HepG2 (cell line): Measurements from ENCODE around the gene FSIP1. TPM values are rescaled to one million over a fixed set of nuclear protein-coding genes. Genes with fewer than 3 reads are reported as not detected.

ENCODE experiments used
- ATAC-seq: fragments of 200-7000 bp; cut with Tn5 transposase; 3 replicates; pipeline ENCODE4 v1.9.1; 2020; ENCODE audit warnings: mild to moderate bottlenecking, moderate library complexity
- BruUV-seq: library from RNA; stranded (reverse); fragments of 400-500 nt; replicated peaks from 2 replicates; lab custom pipeline; 2021; lab: Mats Ljungman, UMichigan
- CTCF ChIA-PET: fragments of 300-600 bp; formaldehyde crosslinking; extraction: SDS; loops from one replicate; lab custom pipeline; 2021; ENCODE audit warnings: low total read pairs, inconsistent platforms, low intra/inter-chr PET ratio; lab: Yijun Ruan, JAX
- POLR2A ChIA-PET: fragments of 350-600 bp; sonication (Branson Sonifier 250); formaldehyde crosslinking; loops from one replicate; lab custom pipeline; 2020; ENCODE audit warnings: antibody characterized with exemption, inconsistent platforms; lab: Yijun Ruan, JAX
- DNase-seq: peaks from one replicate; pipeline ENCODE4 v3.0.0-alpha.2; 2015; ENCODE audit warnings: low spot score
- FAIRE-seq: peaks from 3 replicates; lab custom pipeline; 2011; peaks lifted over from hg19 to GRCh38; lab: Jason Lieb, UNC
- H2AFZ ChIP-seq: one replicate; pipeline ENCODE4 v1.6.1; 2011; ENCODE audit warnings: low read length, inconsistent platforms
- H3K27ac ChIP-seq: fragments of 300-600 bp; 3 replicates; pipeline ENCODE4 v1.8.0; 2011; ENCODE audit warnings: mixed run types, mild to moderate bottlenecking, mixed read lengths, low read length, inconsistent platforms; ENCODE audit not compliant: insufficient read depth; ENCODE audit errors: extremely low read length
- H3K27me3 ChIP-seq, 2 experiments: fragments of 200-600 bp in 1 of 2; 2 replicates in 1 of 2; 3 replicates in 1 of 2; pipeline versions ENCODE4 v1.6.0 to v1.8.0; 2011; ENCODE audit warnings: low read length in 2 of 2, mild to moderate bottlenecking in 2 of 2, moderate library complexity in 2 of 2, inconsistent platforms in 1 of 2; ENCODE audit not compliant: insufficient read depth in 2 of 2, control insufficient read depth in 1 of 2
- H3K36me3 ChIP-seq, 2 experiments: fragments of 200-600 bp in 1 of 2; replicated peaks in 1 of 2; 2 replicates in 1 of 2; 3 replicates in 1 of 2; pipeline versions ENCODE4 v1.5.1 to v1.8.0; 2011; ENCODE audit warnings: low read length in 2 of 2, inconsistent platforms in 1 of 2; ENCODE audit not compliant: insufficient read depth in 2 of 2, control insufficient read depth in 1 of 2
- H3K4me1 ChIP-seq: 2 replicates; pipeline ENCODE4 v1.5.1; 2012; ENCODE audit warnings: low read length, inconsistent platforms; ENCODE audit not compliant: insufficient read depth
- H3K4me2 ChIP-seq: 2 replicates; pipeline ENCODE4 v1.6.0; 2011; ENCODE audit warnings: low read depth, low read length, inconsistent platforms
- H3K4me3 ChIP-seq, 3 experiments: fragments of 200-600 bp in 1 of 3; sonication (generic), shearing (Covaris generic) in 1 of 3; replicated peaks in 1 of 3; 2 replicates each; pipeline ENCODE4 v1.5.1; 2011 to 2016; ENCODE audit warnings: low read length in 3 of 3, inconsistent platforms in 2 of 3, low read depth in 2 of 3, mild to moderate bottlenecking in 2 of 3, control low read depth in 1 of 3, mixed read lengths in 1 of 3; ENCODE audit not compliant: insufficient read depth in 1 of 3
- H3K79me2 ChIP-seq: one replicate; pipeline ENCODE4 v1.6.1; 2011; ENCODE audit warnings: low read length, inconsistent platforms; ENCODE audit not compliant: insufficient read depth
- H3K9ac ChIP-seq: 2 replicates; pipeline ENCODE4 v1.6.0; 2011; ENCODE audit warnings: mild to moderate bottlenecking, low read depth, low read length, inconsistent platforms; ENCODE audit not compliant: insufficient read depth
- H3K9me3 ChIP-seq: 2 replicates; pipeline ENCODE4 v1.5.1; 2012; ENCODE audit warnings: mild to moderate bottlenecking, low read length
- H4K20me1 ChIP-seq: 2 replicates; pipeline ENCODE4 v1.6.0; 2011; ENCODE audit warnings: inconsistent platforms, mild to moderate bottlenecking, low read length, moderate library complexity; ENCODE audit not compliant: insufficient read depth
- AGO2 ChIP-seq: fragments of 200-400 bp; formaldehyde crosslinking; optimal IDR thresholded peaks from 2 replicates; pipeline ENCODE3; 2017; ENCODE audit warnings: mild to moderate bottlenecking, low read depth, low read length, moderate library complexity
- ATAD3A ChIP-seq: sonication (generic); formaldehyde crosslinking; IDR thresholded peaks from 2 replicates; pipeline ENCODE4 v1.4.0; 2020; ENCODE audit warnings: missing genetic modification reagents
- HNRNPH1 ChIP-seq: fragments of 200-400 bp; formaldehyde crosslinking; optimal IDR thresholded peaks from 2 replicates; pipeline ENCODE3; 2017; ENCODE audit warnings: mild to moderate bottlenecking, low read depth, low read length
- HNRNPLL ChIP-seq: fragments of 200-400 bp; formaldehyde crosslinking; IDR thresholded peaks from 2 replicates; pipeline ENCODE4 v1.6.1; 2017; ENCODE audit warnings: mild to moderate bottlenecking, low read depth, low read length; ENCODE audit not compliant: poor library complexity, severe bottlenecking
- MED1 ChIP-seq: sonication (generic); formaldehyde crosslinking; IDR thresholded peaks from 2 replicates; pipeline ENCODE4 v1.4.0; 2020; ENCODE audit warnings: missing genetic modification reagents
- NR2F6 ChIP-seq, 2 experiments: IDR thresholded peaks; 2 replicates each; pipeline ENCODE4 v1.6.1; 2016; ENCODE audit warnings: antibody characterized with exemption in 1 of 2, mild to moderate bottlenecking in 1 of 2
- RBM39 ChIP-seq: fragments of 200-400 bp; formaldehyde crosslinking; IDR thresholded peaks from one replicate; pipeline ENCODE4 v1.6.1; 2018; ENCODE audit warnings: antibody characterized with exemption, mild to moderate bottlenecking, low read depth, low read length; ENCODE audit not compliant: poor library complexity, severe bottlenecking
- SP140L ChIP-seq: sonication (generic); formaldehyde crosslinking; IDR thresholded peaks from 2 replicates; pipeline ENCODE4 v1.4.0; 2020; ENCODE audit warnings: missing genetic modification reagents, borderline replicate concordance
- THRA ChIP-seq: sonication (generic); formaldehyde crosslinking; IDR thresholded peaks from 2 replicates; pipeline ENCODE4 v1.4.0; 2020; ENCODE audit warnings: missing genetic modification reagents, borderline replicate concordance
- ZNF225 ChIP-seq: sonication (generic); formaldehyde crosslinking; IDR thresholded peaks from 2 replicates; pipeline ENCODE4 v1.4.0; 2020; ENCODE audit warnings: mild to moderate bottlenecking, missing genetic modification reagents
- ZNF556 ChIP-seq: sonication (generic); formaldehyde crosslinking; IDR thresholded peaks from 2 replicates; pipeline ENCODE4 v1.4.0; 2020; ENCODE audit warnings: mild to moderate bottlenecking, missing genetic modification reagents, borderline replicate concordance
- ZNF609 ChIP-seq: sonication (generic); formaldehyde crosslinking; IDR thresholded peaks from 2 replicates; pipeline ENCODE4 v1.4.0; 2020; ENCODE audit warnings: mild to moderate bottlenecking, missing genetic modification reagents, borderline replicate concordance
- ZNF878 ChIP-seq: sonication (generic); formaldehyde crosslinking; IDR thresholded peaks from 2 replicates; pipeline ENCODE4 v1.8.1; 2023; ENCODE audit warnings: mild to moderate bottlenecking, missing genetic modification reagents, moderate library complexity
- WGBS: methylation state at CpG from one replicate; pipeline ENCODE4 v1.1.6; 2017; ENCODE audit warnings: low lambda C conversion rate; 5-methylcytosine and 5-hydroxymethylcytosine counted together
- in situ Hi-C: cut with HindIII; loops from 2 replicates; pipeline ENCODE4 v1.10.0; 2017; ENCODE audit warnings: low pct_unique_long_range_greater_than_20kb; ENCODE audit not compliant: extremely low pct_ligation_motif_present
- intact Hi-C: fragments of 100-400 bp; cut with micrococcal nuclease; formaldehyde crosslinking; loops from one replicate; pipeline ENCODE4 v1.10.0; 2022; ENCODE audit not compliant: unreplicated experiment
- polyA plus RNA-seq, 8 experiments: library from polyadenylated mRNA; depleted of rRNA in 3 of 8; stranded (reverse) in 7 of 8; unstranded in 1 of 8; fragments of >200 nt; fragmentation: Illumina TruSeq in 4 of 8; extraction: Trizol in 4 of 8; gene quantifications; 2 replicates each; pipeline versions ENCODE4 v1.2.1 to v1.2.3, GENCODE V29; 2011 to 2016; ENCODE audit warnings: low read depth in 4 of 8, missing spikeins in 1 of 8, mixed read lengths in 1 of 8; ENCODE audit not compliant: insufficient read depth in 1 of 8
- total RNA-seq, 5 experiments: library from RNA; depleted of rRNA; stranded (reverse); fragments of >200 nt; fragmentation: Illumina TruSeq; extraction: Trizol; gene quantifications; 2 replicates each; pipeline ENCODE4 v1.2.3, GENCODE V29; 2016; ENCODE audit warnings: low read depth in 1 of 5

Gene FSIP1
- total and polyA plus RNA-seq, 2 of the 13 experiments (the other 11 are each of a cell fraction or from before 2014, with no cell fraction given), result 0.18 TPM; not detected in 1

- TF ChIP-seq ZNF878 (CRISPR knock-in tag) (no peak), AGO2 (peak; percentile 67), HNRNPLL (no peak), HNRNPH1 (no peak), ZNF556 (CRISPR knock-in tag) (no peak), ZNF225 (no peak)
- TF ChIP-seq, all 625 proteins: peak for 3
These were observed 200.2 kb downstream of the FSIP1 start (continued) for GRCh38 chr15:39582286-39582976.

- H3K4me1 ChIP-seq, result peaks cover 63% of the 10 kb centered on the region
- H2AFZ ChIP-seq, result no peak overlapping the region
- 45% methylated on average over 10 of the region's 13 CpGs for WGBS
- ATAC-seq, result peak; percentile 83
- ChIA-PET CTCF (interaction anchor here (0.7 to 3.2 kb wide), 5 partner anchors 116 to 764 kb away, joined by 3 to 26 read pairs (median 6); no protein-coding TSS in a partner anchor), POLR2A (interaction anchor here (0.7 to 3.7 kb wide), 7 partner anchors 8 to 414 kb away, joined by 3 to 50 read pairs (median 9); no protein-coding TSS in a partner anchor)
- intact Hi-C loops, result loop anchor here (1.0 to 5.0 kb wide), 5 partner anchors 147 to 765 kb away; no protein-coding TSS in a partner anchor
- H3K4me3 ChIP-seq, result peak overlapping the region; percentile 64 to 88 (median 67)
- BruUV-seq, result TSS peak; percentile 55
- no peaks in the 10 kb centered on the region for H3K9me3 ChIP-seq
- H4K20me1 ChIP-seq, result peaks cover 13% of the 10 kb centered on the region; the same call in 1 of the 2 replicates
- peak overlapping the region; percentile 78 for H3K9ac ChIP-seq
- DNase-seq, result peak; percentile 78
- FAIRE-seq, result peak; percentile 78
- H3K36me3 ChIP-seq, result peaks cover 11 to 40% of the 10 kb centered on the region in 2 experiments
- H3K27ac ChIP-seq, result no peak overlapping the region
- peak overlapping the region; percentile 92 for H3K4me2 ChIP-seq
- peaks cover 0 to 4% of the 10 kb centered on the region in 2 experiments; a peak in 1 of 5 replicates for H3K27me3 ChIP-seq
- H3K79me2 ChIP-seq, result peaks cover 22% of the 10 kb centered on the region
- in situ Hi-C loops, result loop anchor here (5.0 to 10.0 kb wide), 5 partner anchors 147 to 767 kb away; no protein-coding TSS in a partner anchor
- 0 out of 2 replicates have a peak, but pooled peaks have one; percentile 41 for TF ChIP-seq ZNF609 (CRISPR knock-in tag)
- peak; percentile 12 for TF ChIP-seq RBM39
- peak; percentile 47; the same call in 1 of the 2 replicates for TF ChIP-seq THRA (CRISPR knock-in tag)
- TF ChIP-seq MED1, result peak; percentile 23; the same call in 1 of the 2 replicates
- no peak for TF ChIP-seq SP140L
- no peak for TF ChIP-seq ATAD3A (CRISPR knock-in tag)
- TF ChIP-seq NR2F6 (IDR thresholded peaks at IDR 0.05), result peak; percentile 73
- peak; percentile 88 for TF ChIP-seq NR2F6 (CRISPR knock-in tag; IDR thresholded peaks at IDR 0.05)
These were observed 200.8 kb downstream of the FSIP1 start for GRCh38 chr15:39581793-39582285.
